Amniotic stem cell (primary cell): ENCODE results near the gene APMAP.
A peak's percentile ranks its signal among the peaks of the same experiment; 100 is the strongest.
"Not testable (repeated sequence)": the region's sequence is repeated elsewhere in the genome, so short reads cannot be mapped to it uniquely, and the experiment has no call there.

Experiments
- DNase-seq: peaks from one replicate; lab custom pipeline; 2025; lab: John Stamatoyannopoulos, UW

APMAP gene

DNA sequence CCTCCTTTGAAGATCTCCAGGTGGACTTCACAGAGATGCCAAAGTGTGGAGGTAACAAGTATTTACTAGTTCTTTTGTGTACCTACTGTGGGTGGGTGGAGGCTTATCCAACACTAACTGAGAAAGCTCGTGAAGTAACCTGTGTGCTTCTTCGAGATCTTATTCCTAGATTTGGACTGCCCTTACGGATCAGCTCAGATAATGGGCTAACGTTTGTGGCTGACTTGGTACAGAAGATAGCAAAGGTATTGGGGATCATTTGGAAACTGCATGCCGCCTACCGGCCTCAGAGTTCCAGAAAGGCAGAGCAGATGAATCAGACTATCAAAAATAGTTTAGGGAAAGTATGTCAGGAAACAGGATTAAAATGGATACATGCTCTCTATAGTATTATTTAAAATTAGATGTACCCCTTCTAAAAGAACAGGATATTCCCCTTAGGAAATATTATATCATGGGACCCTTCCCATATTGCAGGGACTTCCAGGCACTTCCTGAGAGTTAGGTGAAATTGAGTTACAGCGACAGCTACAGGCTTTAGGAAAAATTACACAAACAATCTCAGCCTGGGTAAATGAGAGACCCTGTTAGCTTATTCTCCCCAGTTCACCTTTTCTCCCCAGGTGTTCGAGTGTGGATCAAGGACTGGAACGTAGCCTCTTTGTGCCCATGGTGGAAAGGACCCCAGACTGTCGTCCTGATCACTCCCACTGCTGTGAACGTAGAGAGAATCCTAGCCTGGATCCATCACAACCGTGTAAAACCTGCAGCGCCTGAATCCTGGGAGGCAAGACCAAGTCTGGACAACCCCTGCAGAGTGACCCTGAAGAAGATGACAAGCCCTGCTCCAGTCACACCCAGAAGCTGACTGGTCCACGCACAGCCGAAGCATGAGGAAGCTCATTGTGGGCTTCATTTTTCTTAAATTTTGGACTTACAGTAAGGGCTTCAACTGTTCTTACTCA lies 61.5 kb downstream of the APMAP start:
- DNase-seq = not testable (repeated sequence)

DNA sequence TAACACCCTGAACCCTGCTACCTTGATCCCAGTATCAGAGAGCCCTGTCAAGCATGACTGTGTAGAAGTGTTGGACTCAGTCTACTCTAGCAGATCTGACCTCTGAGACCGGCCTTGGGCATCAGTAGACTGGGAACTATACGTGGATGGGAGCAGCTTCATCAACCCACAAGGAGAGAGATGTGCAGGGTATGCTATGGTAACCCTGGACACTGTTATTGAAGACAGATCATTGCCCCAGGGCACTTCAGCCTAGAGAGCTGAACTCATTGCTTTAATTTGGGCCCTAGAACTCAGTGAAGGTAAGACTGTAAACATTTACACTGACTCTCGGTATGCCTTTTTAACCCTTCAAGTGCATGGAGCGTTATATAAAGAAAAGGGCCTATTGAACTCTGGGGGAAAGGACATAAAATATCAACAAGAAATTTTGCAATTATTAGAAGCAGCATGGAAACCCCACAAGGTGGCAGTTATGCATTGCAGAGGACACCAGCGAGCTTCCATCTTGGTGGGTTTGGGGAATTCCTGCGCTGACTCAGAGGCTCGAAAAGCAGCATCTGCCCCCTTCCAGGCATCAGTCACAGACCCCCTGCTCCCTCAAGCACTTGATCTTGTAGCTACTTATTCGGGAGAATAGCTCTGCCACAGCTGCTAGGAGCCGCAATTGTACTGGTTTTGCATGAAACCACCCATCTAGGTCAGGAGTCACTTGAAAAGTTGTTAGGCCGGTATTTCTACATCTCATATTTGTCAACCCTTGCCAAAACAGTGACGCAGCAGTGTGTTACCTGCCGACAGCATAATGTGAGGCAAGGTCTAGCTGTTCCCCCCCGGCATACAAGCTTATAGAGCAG lies 62.5 kb downstream of the APMAP start:
- not testable (repeated sequence) for DNase-seq

DNA sequence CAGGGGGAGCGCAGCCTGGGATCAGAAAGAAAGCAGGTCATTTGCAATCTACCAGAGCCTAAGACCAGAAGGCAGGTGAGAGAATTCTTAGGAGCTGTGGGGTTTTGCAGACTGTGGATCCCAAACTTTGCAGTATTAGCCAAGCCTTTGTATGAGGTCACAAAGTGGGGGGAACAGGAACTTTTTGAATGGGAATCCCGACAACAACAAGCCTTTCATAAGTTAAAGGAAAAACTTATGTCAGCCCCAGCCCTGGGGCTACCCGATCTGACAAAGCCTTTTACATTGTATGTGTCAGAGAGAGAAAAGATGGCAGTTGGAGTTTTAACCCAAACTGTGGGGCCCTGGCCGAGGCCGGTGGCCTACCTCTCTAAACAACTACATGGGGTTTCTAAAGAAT lies 63.3 kb downstream of the APMAP start:
- not testable (repeated sequence) for DNase-seq

DNA sequence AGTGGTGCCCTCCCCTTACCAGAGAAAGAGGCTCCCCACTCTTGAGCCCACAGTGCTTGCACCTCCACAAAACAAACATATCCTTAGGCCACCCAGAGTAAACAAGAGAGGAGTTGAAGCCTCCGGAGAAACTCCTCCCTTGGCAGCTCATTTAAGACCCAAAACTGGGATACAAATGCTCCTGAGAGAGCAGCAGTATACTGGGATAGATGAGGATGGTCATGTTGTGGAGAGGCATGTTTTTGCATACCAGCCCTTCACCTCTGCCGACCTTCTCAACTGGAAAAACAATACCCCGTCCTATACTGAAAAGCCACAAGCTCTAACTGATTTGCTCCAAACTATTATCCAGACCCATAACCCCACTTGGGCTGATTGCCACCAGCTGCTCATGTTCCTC lies 71.8 kb downstream of the APMAP start:
- DNase-seq = not testable (repeated sequence)

DNA sequence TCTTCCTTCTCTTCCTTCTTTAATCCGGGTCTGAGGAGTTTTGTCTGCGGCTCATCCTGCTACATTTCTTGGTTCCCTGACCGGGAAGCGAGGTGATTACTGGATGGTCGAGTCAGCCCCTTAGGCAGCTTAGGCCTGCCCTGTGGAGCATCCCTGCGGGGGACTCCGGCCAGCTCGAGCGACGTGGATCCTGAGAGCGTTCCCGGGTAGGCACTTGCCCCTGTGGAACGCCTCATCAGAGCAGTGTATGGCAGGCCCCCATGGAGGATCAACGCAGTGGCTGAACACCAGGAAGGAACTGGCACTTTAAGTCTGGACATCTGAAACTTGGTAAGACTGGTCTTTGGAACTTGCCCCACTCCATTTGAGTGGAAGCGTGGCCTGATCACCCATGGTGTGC lies 72.9 kb downstream of the APMAP start:
- DNase-seq = not testable (repeated sequence)

DNA sequence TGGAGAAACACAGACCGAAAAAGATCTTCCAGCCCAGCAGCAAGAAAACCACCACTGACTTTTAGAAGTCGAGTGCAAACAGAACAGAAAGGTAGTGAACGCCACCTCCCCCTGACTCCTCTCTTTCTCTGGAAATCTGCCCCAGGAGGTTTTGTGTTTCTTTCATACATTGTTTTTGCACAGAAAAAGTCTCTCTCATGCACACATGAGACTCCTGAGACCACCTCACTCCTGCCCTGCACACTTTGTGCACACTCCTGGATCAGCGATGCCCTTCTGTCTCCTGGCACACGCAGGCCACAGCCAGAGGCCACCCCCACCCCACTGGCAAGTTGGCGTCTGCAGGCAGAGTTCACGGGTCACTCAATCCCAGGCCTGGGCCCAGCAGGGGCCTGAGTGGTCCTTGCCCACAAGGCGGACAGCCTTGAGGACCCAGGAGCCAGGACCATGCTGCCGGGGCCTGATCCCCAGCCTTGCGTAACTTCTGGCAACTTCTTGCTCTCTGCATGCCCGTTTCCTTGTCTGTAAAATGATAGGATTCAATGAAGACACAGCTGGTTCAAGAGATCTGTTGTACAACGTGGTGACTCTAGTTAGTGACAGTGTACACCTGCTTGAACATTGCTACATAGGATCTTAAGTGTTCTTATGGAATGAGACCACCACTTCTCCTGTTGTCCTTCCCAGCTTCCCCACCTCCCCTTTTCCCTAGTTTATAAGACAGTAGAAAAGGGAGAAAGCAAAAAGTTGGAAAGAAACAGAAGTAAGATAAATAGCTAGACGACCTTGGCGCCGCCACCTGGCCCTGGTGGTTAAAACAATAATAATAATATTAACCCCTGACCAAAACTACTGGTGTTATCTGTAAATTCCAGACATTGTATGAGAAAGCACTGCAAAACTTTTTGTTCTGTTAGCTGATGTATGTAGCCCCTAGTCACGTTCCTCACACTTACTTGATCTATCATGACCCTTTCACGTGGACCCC lies 73.7 kb downstream of the APMAP start:
- no peak for DNase-seq

DNA sequence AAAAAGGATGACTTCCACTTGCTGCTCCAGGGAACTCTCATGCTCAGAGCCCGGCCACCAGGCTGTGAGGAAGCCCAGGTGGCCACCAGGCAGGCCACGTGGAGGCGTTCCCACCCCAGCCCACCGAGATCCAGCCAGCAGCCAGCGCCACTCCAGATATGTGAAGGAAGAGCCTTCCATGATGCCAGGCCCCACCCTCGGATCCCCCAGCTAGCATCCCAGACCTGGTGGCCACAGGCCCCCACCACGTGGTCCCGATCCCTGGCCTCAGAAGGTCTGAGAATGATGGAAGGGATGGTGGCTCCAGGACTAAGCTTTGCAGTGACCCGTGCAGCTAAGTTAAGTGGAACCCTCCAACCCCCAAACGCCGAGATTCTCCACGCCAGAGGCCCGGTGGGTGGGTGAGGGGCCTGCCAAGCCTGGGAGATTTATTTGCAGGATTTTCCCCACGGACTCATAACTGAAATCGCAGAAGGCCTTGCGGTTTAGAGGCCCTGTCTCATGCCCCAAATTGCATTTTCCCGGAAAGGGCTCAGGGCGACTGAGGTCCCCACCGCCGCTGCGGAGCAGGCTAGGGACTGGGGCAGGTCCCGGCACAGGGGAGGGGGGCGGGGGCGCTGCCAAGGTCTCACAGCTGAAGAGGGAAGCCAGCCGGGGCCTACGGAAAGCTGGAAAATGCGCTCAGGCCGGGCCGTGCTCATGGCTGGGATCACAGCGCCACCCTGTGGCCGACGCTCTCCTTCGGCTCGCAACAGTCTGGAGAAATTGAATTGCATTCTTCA lies 74.6 kb downstream of the APMAP start:
- DNase-seq = peak; percentile 72

DNA sequence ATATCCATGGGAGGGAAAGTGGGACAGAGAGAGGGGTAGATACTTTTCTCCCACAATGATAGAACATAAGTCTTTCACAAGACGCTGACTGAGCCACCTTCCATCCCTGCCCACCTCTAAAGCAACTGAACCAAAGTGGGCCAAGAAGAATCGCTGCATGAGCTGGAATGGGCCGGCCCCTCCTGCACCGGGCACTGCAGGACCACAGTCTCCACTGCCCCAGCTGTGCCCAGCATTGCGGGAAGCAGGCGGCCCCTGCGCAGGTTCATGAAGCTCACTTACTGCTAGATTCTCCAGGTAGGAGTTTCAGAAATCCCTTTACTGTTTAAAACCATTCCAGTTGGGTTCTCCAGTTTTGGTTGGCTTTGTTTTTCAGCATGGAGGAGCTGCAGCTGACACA lies 75.5 kb downstream of the APMAP start:
- DNase-seq = no peak

DNA sequence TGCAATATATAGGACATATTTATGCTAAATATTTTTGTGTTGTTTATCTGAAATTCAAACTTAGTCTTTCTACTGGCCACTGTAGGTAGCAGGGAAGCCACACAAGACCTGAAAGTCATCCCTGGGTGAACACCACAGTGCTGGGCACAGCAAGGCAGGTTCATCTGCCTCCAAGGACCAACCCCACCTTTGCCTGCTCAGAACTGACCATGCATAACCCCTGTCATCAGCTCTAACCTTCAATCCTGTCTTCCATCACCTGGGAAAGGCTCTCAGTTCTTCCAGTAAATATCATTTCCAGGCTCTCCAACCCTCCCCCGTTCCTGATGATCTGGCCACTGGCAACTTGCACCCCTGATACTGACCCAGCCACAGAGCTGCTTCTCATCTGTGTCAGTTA lies 76.1 kb downstream of the APMAP start:
- DNase-seq = no peak

DNA sequence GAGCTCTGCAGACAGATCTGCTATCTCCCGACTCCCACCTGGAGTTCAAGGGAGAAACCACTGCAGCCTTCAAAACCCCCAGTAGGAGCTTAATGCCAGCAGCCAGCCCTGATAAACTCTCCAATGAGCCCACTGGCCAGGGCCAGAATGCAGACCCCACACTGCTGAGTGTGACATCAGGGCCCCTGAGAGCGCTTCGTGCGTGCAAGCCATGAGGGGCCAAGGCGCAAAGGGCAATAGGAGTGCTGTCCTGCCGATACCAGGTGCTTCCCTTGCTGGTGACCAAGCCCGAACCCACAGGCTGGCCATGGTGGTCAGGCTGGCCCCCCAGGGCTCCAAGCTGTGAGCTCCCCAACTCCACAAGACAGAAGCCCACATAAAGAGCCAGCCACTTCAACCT lies 76.7 kb downstream of the APMAP start:
- DNase-seq = no peak

DNA sequence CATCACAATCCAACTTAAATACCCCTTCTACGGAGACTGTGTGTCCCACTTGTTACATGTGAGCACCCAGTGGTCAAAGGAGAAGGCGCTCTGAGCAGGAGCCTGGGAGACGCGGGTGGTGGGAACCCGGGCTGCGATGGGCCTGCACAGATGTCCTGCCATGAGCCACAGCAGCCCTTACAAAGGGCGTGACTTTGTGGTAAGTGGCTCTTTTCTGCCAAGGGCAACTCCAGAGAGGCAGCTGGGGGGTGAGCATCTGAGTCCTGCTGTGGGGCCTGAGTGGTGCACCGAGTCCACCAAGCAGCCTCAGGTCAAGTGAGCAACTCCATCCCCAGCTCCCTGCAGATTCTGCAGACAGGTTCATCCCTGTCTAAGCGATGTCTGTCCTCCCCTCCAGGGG lies 77.1 kb downstream of the APMAP start:
- DNase-seq = no peak

DNA sequence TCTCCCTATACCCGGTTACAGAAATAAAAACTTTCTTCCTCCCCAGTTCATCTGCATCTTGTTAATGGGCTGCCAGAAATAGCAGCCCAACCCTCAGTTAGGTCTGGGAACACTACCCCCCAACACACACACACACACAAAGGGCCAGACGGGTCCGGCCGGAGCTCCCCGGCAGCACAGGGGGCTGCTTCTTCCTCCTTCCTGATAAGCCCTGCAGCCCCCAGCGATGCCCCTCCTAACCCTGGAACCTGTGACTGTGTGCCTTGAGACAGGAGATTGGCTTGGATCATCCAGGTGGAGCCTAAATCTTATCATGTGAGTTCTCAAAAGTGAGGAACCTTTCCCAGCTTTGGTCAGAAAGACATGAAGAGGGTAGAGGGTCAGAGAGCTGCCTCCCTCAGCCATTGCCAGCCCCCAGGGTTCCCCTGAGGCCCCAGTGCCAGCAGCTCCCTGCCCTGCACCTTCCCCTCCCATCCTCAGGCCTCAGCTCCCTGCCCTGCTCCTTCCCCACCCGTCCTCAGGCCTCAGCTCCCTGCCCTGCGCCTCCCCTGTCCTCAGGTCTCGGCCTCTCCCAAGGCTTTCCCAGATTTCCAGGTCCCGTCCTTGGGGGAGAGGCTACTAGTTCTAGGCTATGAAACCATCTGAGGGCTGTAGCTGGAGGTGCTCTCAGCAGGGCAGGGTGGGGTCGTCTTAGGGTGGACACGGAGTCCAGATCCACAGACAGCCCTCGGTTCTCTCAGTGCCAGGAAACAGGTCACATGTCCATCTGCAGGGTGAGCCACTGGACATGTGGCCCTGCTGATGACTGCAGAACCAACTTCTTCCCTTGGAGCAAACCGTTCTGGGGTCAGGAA lies 77.9 kb downstream of the APMAP start:
- no peak for DNase-seq

DNA sequence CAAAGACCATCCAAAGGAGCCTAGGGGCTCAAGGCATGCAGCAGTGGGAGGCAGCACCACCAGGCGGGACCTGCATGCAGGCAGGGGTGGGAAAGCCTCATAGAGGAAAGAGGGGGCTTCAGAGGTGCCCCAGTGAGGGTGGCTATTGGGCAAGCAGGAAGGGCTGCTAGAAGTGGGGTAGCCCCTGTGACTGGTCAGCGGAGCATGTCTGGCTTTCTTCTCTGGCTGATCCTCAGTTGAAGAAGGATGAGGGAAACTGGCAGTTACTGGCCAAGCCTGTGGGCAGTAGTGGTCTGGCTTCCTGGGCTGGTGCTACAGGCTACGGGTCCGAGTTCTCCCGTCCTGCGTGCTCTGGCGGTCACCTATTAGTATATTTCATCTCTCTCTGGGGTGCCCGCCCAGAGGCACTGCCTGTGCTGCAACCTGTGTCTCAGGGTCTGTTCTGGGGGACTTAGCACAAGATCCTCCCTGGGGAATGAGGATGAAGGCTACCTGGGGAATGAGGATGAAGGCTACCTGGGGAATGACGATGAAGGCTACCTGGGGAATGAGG lies 79.4 kb downstream of the APMAP start:
- no peak for DNase-seq
